HEK293T (cell line): Measurements from ENCODE around the gene MARCHF9.

ENCODE experiments used
- CTCF ChIA-PET: fragments of 350-600 bp; formaldehyde crosslinking; extraction: SDS; loops from one replicate; lab custom pipeline; 2021; ENCODE audit warnings: antibody characterized with exemption, inconsistent platforms; lab: Yijun Ruan, JAX
- POLR2A ChIA-PET: fragments of 350-600 bp; formaldehyde crosslinking; extraction: SDS; loops from one replicate; lab custom pipeline; 2020; ENCODE audit warnings: antibody characterized with exemption, inconsistent platforms; lab: Yijun Ruan, JAX
- DNase-seq: peaks from one replicate; pipeline ENCODE4 v3.0.0; 2012; ENCODE audit warnings: mixed read lengths; ENCODE audit errors: extremely low spot score
- ARNT ChIP-seq: fragments of 450-650 bp; IDR thresholded peaks from 2 replicates; pipeline ENCODE4 v1.6.1; 2017; ENCODE audit warnings: mild to moderate bottlenecking
- BHLHE40 ChIP-seq: fragments of 450-650 bp; IDR thresholded peaks from 2 replicates; pipeline ENCODE4 v1.6.1; 2016; ENCODE audit warnings: mild to moderate bottlenecking, moderate library complexity, borderline replicate concordance
- CTBP1 ChIP-seq: fragments of 450-650 bp; IDR thresholded peaks from 2 replicates; pipeline ENCODE4 v1.6.1; 2016; ENCODE audit warnings: borderline replicate concordance
- ELF4 ChIP-seq: fragments of 450-650 bp; IDR thresholded peaks from 2 replicates; pipeline ENCODE4 v1.6.1; 2017; ENCODE audit warnings: antibody characterized with exemption
- FOXA1 ChIP-seq: fragments of 450-650 bp; IDR thresholded peaks from 2 replicates; pipeline ENCODE4 v1.6.1; 2016; ENCODE audit warnings: mild to moderate bottlenecking
- FOXK2 ChIP-seq: fragments of 450-650 bp; IDR thresholded peaks from 2 replicates; pipeline ENCODE4 v1.6.1; 2016; ENCODE audit warnings: mild to moderate bottlenecking
- FOXM1 ChIP-seq: fragments of 450-650 bp; IDR thresholded peaks from 2 replicates; pipeline ENCODE4 v1.6.1; 2017; ENCODE audit warnings: mild to moderate bottlenecking, borderline replicate concordance
- HDGF ChIP-seq: fragments of 450-650 bp; IDR thresholded peaks from 2 replicates; pipeline ENCODE4 v1.6.1; 2017; ENCODE audit warnings: antibody characterized with exemption, borderline replicate concordance
- L3MBTL2 ChIP-seq: fragments of 450-650 bp; conservative IDR thresholded peaks from 2 replicates; pipeline ENCODE4 v1.6.1; 2016; ENCODE audit warnings: mild to moderate bottlenecking
- LEF1 ChIP-seq: fragments of 450-650 bp; IDR thresholded peaks from 2 replicates; pipeline ENCODE4 v1.6.1; 2017; ENCODE audit warnings: mild to moderate bottlenecking, borderline replicate concordance
- NFRKB ChIP-seq: fragments of 450-650 bp; IDR thresholded peaks from 2 replicates; pipeline ENCODE4 v1.6.1; 2016; ENCODE audit warnings: mild to moderate bottlenecking, moderate library complexity
- SP1 ChIP-seq: fragments of 450-650 bp; IDR thresholded peaks from 2 replicates; pipeline ENCODE4 v1.6.1; 2017
- SUZ12 ChIP-seq: fragments of 450-650 bp; IDR thresholded peaks from 2 replicates; pipeline ENCODE4 v1.6.1; 2016; ENCODE audit warnings: mild to moderate bottlenecking
- TARDBP ChIP-seq: fragments of 450-650 bp; IDR thresholded peaks from 2 replicates; pipeline ENCODE4 v1.6.1; 2016
- ZNF384 ChIP-seq: fragments of 450-650 bp; IDR thresholded peaks from 2 replicates; pipeline ENCODE4 v1.6.1; 2016
- TF ChIP-seq, protein P1 (sequence below): fragments of 450-650 bp; IDR thresholded peaks from 2 replicates; pipeline ENCODE4 v1.6.1; 2016

Gene MARCHF9

DNA sequence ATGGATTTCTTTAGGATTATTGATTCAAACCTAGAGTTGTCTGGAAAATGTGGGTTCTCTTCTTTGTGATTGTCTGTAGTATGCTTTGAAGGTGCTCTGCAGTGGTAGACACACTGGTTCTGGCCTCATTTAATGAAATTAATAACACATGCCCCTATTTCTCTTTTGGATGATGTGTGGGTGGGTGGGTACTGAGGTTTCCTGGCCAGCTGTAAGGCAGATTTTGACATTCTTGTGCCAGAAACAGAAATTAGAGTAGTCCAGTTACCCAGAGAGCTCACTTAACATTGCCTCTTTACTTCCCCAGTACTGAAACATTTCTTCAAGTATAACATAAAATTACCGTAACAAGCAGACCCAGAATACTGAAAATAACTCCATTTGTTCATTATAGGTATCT is 42.1 kb downstream of the MARCHF9 start:
- ChIA-PET CTCF (no interaction called here), POLR2A (interaction anchor here (0.5 to 1.2 kb wide), 2 partner anchors 14 to 19 kb away, joined by 3 to 5 read pairs; no protein-coding TSS in a partner anchor)
- TF ChIP-seq ZNF384 (no peak), ELF4 (no peak), FOXA1 (no peak), BHLHE40 (no peak), SUZ12 (no peak), FOXK2 (no peak), HDGF (no peak), NFRKB (no peak), SP1 (no peak), ARNT (no peak), TARDBP (no peak), L3MBTL2 (no peak)
- TF ChIP-seq, protein P1, sequence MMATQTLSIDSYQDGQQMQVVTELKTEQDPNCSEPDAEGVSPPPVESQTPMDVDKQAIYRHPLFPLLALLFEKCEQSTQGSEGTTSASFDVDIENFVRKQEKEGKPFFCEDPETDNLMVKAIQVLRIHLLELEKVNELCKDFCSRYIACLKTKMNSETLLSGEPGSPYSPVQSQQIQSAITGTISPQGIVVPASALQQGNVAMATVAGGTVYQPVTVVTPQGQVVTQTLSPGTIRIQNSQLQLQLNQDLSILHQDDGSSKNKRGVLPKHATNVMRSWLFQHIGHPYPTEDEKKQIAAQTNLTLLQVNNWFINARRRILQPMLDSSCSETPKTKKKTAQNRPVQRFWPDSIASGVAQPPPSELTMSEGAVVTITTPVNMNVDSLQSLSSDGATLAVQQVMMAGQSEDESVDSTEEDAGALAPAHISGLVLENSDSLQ, result no peak
- no peak for DNase-seq

DNA sequence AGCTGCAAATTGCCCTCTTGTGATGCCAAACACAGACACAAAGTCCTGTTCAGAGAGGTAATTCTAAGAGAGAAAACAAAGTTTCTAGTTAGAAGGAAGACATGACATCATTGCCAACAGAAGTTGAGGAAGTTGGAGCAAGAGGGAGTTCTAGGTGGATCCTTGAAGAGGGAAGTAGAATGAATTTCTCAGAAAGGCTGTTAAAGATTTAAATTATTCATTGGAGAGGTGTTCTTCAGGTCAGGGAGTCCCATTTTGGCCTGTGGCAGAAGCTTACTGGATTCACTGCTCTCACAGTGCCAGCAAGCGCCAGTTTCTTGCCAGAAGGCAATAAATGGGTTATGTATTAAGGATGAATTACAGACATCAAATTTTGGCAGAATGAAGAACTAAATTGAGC is 43.0 kb downstream of the MARCHF9 start:
- DNase-seq, result no peak
- TF ChIP-seq TARDBP (no peak), FOXM1 (no peak), L3MBTL2 (no peak), FOXA1 (no peak), FOXK2 (no peak), CTBP1 (no peak), ARNT (no peak), SUZ12 (no peak), HDGF (no peak), ELF4 (no peak), BHLHE40 (no peak), SP1 (no peak), ZNF384 (no peak), NFRKB (no peak), LEF1 (no peak)
- TF ChIP-seq, protein P1, result no peak
- CTCF ChIA-PET, result no interaction called here
- POLR2A ChIA-PET, result interaction anchor here (1.2 to 1.3 kb wide), 2 partner anchors 15 to 26 kb away, joined by 5 read pairs; partner anchors contain the start of genes EEF1AKMT3 and METTL1

DNA sequence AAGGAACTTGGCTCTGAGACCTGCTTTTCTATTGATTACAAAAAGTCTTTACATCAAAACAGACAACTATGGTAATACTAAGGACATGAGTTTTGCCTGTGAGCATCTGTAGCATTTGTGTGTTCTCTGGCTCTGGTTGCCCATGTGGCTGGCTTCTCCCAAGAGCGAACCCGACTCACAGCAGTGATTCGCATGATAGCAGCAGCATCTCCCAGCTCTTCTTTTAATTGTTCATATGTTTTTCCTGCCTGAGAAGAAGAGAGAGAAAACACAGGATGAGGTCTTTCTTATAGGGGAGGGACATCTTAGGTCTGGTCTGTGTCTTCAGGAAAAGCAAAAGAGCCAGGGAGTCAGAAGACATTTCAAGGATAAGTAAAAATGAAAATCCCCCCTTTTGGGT is 46.1 kb downstream of the MARCHF9 start:
- no peak for DNase-seq
- ChIA-PET POLR2A (no interaction called here), CTCF (interaction anchor here (1.3 kb wide), 1 partner anchor 16 kb away, joined by 3 read pairs; no protein-coding TSS in a partner anchor)
- TF ChIP-seq SP1 (no peak), LEF1 (no peak), ARNT (no peak), ELF4 (no peak), FOXK2 (no peak), TARDBP (no peak), FOXA1 (no peak), ZNF384 (no peak), FOXM1 (no peak), BHLHE40 (no peak), SUZ12 (no peak), NFRKB (no peak), L3MBTL2 (no peak), CTBP1 (no peak)

DNA sequence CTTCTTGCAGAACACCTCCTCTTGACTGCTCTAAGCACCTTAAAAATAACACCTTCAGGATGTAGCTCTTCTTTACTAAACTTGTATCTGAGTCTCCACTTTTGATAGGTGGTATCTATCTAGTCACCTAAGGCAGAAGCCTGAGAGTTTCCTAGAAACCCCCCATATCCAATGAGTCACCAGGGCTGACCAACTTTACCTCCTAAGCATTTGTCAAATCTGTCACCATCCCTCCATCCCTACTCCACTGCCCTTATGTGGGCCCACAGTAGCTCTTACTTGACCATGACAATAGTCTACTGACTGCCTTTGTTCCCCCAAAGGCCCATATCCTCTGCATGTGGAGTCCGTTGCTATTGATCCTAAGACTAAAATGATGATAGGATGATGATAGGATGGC is 47.7 kb downstream of the MARCHF9 start:
- ChIA-PET CTCF (interaction anchor here (0.7 to 1.5 kb wide), 8 partner anchors 9 to 219 kb away, joined by 3 to 6 read pairs (median 4); partner anchors contain the start of genes AVIL and TSFM), POLR2A (interaction anchor here (0.5 to 1.2 kb wide), 3 partner anchors 17 to 139 kb away, joined by 3 read pairs; partner anchors contain the start of genes ATP23, EEF1AKMT3 and METTL1)
- DNase-seq, result no peak
- TF ChIP-seq NFRKB, result no peak
- no peak for TF ChIP-seq FOXM1
- TF ChIP-seq SUZ12, result no peak
- TF ChIP-seq HDGF, result no peak
- TF ChIP-seq L3MBTL2, result no peak

DNA sequence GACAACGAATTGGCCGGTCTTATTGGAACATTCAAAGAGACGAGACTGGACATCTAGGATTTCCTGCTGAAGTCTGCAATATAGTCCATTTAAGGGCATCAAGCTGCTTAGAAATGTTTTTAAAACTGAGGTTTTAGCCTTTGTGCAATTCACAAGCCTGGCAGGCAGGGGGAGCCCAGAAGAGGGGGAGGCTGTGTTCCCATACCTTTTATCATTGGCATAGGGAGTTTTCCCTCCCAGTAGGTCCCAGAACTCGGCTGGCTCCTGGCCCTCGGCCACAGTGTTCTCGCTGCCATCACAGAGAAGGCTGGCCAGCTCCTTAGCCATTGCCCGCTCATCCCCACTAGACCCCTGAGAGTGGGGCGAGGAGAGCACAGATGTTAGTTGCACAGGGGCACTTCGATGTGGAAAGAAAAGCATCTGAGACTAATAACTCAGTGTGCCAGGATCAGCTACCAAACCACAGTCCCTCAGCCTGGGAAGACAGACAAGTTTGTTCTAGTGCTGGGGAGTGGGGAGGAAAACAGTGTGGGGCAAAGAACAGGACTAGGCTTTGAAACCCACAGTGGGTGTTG is 48.5 kb downstream of the MARCHF9 start:
- CTCF ChIA-PET, result interaction anchor here (0.7 to 1.5 kb wide), 7 partner anchors 9 to 220 kb away, joined by 3 to 6 read pairs (median 4); partner anchors contain the start of genes AVIL and TSFM
- TF ChIP-seq CTBP1 (no peak), HDGF (no peak), ELF4 (no peak)
- DNase-seq, result peak; percentile 71
- POLR2A ChIA-PET, result interaction anchor here (1.0 to 1.2 kb wide), 2 partner anchors 31 to 138 kb away, joined by 3 read pairs; partner anchors contain the start of genes ATP23, EEF1AKMT3 and METTL1

DNA sequence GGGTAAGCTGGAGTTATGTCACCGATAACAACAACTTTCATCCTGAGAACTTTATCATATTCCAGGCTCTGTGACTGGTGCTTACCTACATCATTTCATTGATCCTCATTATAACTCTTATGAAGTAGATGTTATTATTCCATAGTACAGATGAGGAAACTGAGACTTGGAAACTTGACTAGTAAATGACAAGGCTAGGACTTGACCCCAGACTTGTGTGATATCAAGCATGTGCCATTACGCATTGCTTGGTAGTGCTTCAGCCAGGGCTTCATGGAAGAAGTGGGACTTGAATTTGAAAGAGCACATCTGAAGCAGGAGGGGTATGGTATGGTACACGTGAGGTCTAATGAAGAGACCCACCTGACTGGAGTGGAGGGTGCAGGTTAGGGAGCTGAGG is 51.8 kb downstream of the MARCHF9 start:
- ChIA-PET POLR2A (no interaction called here), CTCF (no interaction called here)
- DNase-seq, result no peak
- no peak for TF ChIP-seq ZNF384
- TF ChIP-seq, protein P1, result no peak
- TF ChIP-seq FOXA1, result no peak
- no peak for TF ChIP-seq SP1
- TF ChIP-seq NFRKB, result no peak
- TF ChIP-seq SUZ12, result no peak
- no peak for TF ChIP-seq L3MBTL2
- no peak for TF ChIP-seq CTBP1
- no peak for TF ChIP-seq FOXK2
- TF ChIP-seq BHLHE40, result no peak
- no peak for TF ChIP-seq ELF4
- no peak for TF ChIP-seq TARDBP
- no peak for TF ChIP-seq HDGF
